Liver (tissue), 9 donors: ENCODE measurements around the gene MAB21L4. TPM values are rescaled to one million over a fixed set of nuclear protein-coding genes. Genes with fewer than 3 reads are reported as not detected.

Source experiments
- DNase-seq: peaks from one replicate; pipeline ENCODE4 v3.0.0-alpha.2; 2017; ENCODE audit warnings: low spot score
- H3K27ac ChIP-seq, 2 donors: one replicate each; pipeline ENCODE4 v1.7.0; 2013; ENCODE audit warnings: inconsistent platforms in 2 of 2, low read length in 2 of 2, control low read depth in 1 of 2, low read depth in 1 of 2, mild to moderate bottlenecking in 1 of 2
- H3K27me3 ChIP-seq, 4 donors: one replicate each; pipeline versions ENCODE4 v1.6.1 to v1.7.0; 2013; ENCODE audit warnings: low read length in 3 of 4, inconsistent platforms in 1 of 4, mild to moderate bottlenecking in 1 of 4, moderate library complexity in 1 of 4; ENCODE audit not compliant: control insufficient read depth in 4 of 4, insufficient read depth in 4 of 4
- H3K36me3 ChIP-seq, 4 donors: one replicate each; pipeline versions ENCODE4 v1.6.1 to v1.7.0; 2013; ENCODE audit warnings: low read length in 3 of 4, mild to moderate bottlenecking in 3 of 4, low read depth in 1 of 4, moderate library complexity in 1 of 4; ENCODE audit not compliant: control insufficient read depth in 4 of 4, insufficient read depth in 3 of 4
- H3K4me1 ChIP-seq, 4 donors: one replicate each; pipeline versions ENCODE4 v1.6.1 to v1.7.0; 2013; ENCODE audit warnings: low read length in 3 of 4, mild to moderate bottlenecking in 3 of 4, moderate library complexity in 1 of 4; ENCODE audit not compliant: control insufficient read depth in 4 of 4, insufficient read depth in 4 of 4
- H3K4me3 ChIP-seq, 3 donors: one replicate each; pipeline versions ENCODE4 v1.6.1 to v1.7.0; 2013; ENCODE audit warnings: low read length in 3 of 3, control low read depth in 1 of 3, low read depth in 1 of 3, mild to moderate bottlenecking in 1 of 3
- H3K9ac ChIP-seq, 2 donors: one replicate each; pipeline ENCODE4 v1.7.0; 2013; ENCODE audit warnings: low read length in 2 of 2, mild to moderate bottlenecking in 2 of 2, moderate library complexity in 2 of 2, control low read depth in 1 of 2, low read depth in 1 of 2
- H3K9me3 ChIP-seq, 4 donors: one replicate each; pipeline versions ENCODE4 v1.6.1 to v1.7.0; 2013; ENCODE audit warnings: low read length in 3 of 4; ENCODE audit not compliant: control insufficient read depth in 4 of 4
- ATF3 ChIP-seq: IDR thresholded peaks from 2 replicates; pipeline ENCODE4 v1.6.1; 2016; ENCODE audit warnings: antibody characterized with exemption
- CTCF ChIP-seq: fragments of 150-350 bp; IDR thresholded peaks from 2 replicates; pipeline ENCODE4 v1.5.1; 2017; ENCODE audit warnings: improper control_type of control experiment, low read depth, low read length; ENCODE audit not compliant: missing input control
- EGR1 ChIP-seq, 2 donors: IDR thresholded peaks; 2 replicates each; pipeline ENCODE4 v1.6.1; 2016 to 2018; ENCODE audit warnings: antibody characterized with exemption in 2 of 2, low read depth in 2 of 2
- FOXA1 ChIP-seq: IDR thresholded peaks from 2 replicates; pipeline ENCODE4 v1.6.1; 2016; ENCODE audit warnings: antibody characterized with exemption
- FOXA2 ChIP-seq: IDR thresholded peaks from 2 replicates; pipeline ENCODE4 v1.6.1; 2016; ENCODE audit warnings: antibody characterized with exemption
- GABPA ChIP-seq, 2 donors: IDR thresholded peaks in 1 of 2; conservative IDR thresholded peaks in 1 of 2; 2 replicates each; pipeline ENCODE4 v1.6.1; 2016; ENCODE audit warnings: antibody characterized with exemption in 2 of 2, mild to moderate bottlenecking in 1 of 2, moderate library complexity in 1 of 2
- HNF4A ChIP-seq, 2 donors: conservative IDR thresholded peaks; 2 replicates each; pipeline ENCODE4 v1.6.1; 2016; ENCODE audit warnings: antibody characterized with exemption in 2 of 2, mild to moderate bottlenecking in 2 of 2
- HNF4G ChIP-seq: IDR thresholded peaks from 2 replicates; pipeline ENCODE4 v1.6.1; 2016; ENCODE audit warnings: antibody characterized with exemption
- JUND ChIP-seq, 2 donors: IDR thresholded peaks; 2 replicates each; pipeline ENCODE4 v1.6.1; 2016; ENCODE audit warnings: antibody characterized with exemption in 2 of 2
- NR2F2 ChIP-seq: IDR thresholded peaks from 2 replicates; pipeline ENCODE4 v1.6.1; 2016; ENCODE audit warnings: antibody characterized with exemption
- RAD21 ChIP-seq, 2 donors: IDR thresholded peaks; 2 replicates each; pipeline ENCODE4 v1.6.1; 2016; ENCODE audit warnings: antibody characterized with exemption in 2 of 2, mild to moderate bottlenecking in 2 of 2
- RXRA ChIP-seq, 2 donors: IDR thresholded peaks; 2 replicates each; pipeline ENCODE4 v1.6.1; 2017 to 2018; ENCODE audit warnings: antibody characterized with exemption in 2 of 2, mild to moderate bottlenecking in 1 of 2
- SP1 ChIP-seq: IDR thresholded peaks from 2 replicates; pipeline ENCODE4 v1.6.1; 2018; ENCODE audit warnings: antibody characterized with exemption, mild to moderate bottlenecking
- TAF1 ChIP-seq: conservative IDR thresholded peaks from 2 replicates; pipeline ENCODE4 v1.6.1; 2016; ENCODE audit warnings: antibody characterized with exemption, mild to moderate bottlenecking
- YY1 ChIP-seq: IDR thresholded peaks from 2 replicates; pipeline ENCODE4 v1.6.1; 2016; ENCODE audit warnings: antibody characterized with exemption, mild to moderate bottlenecking
- ZBTB33 ChIP-seq: IDR thresholded peaks from 2 replicates; pipeline ENCODE4 v1.6.1; 2016; ENCODE audit warnings: antibody characterized with exemption
- WGBS: extraction: QIAGEN DNeasy Blood & Tissue Kit; methylation state at CpG from one replicate; pipeline ENCODE4 v1.1.7; 2013; 5-methylcytosine and 5-hydroxymethylcytosine counted together
- polyA plus RNA-seq, 2 donors: library from polyadenylated mRNA; stranded (reverse) in 1 of 2; unstranded in 1 of 2; fragments of 200-250 nt in 1 of 2; fragments of >200 nt in 1 of 2; fragmentation: Nextera tagmentation in 1 of 2; extraction: Ambion mirVana in 1 of 2; gene quantifications; one replicate each; pipeline versions ENCODE4 v1.2.1 to v1.2.3, GENCODE V29; 2013 to 2015
- total RNA-seq, 2 donors: library from RNA; depleted of rRNA; stranded (reverse); fragments of >200 nt; gene quantifications; one replicate each; pipeline ENCODE4 v1.2.3, GENCODE V29; 2014
- TF ChIP-seq, protein P1 (sequence below): IDR thresholded peaks from 2 replicates; pipeline ENCODE4 v1.6.1; 2016; ENCODE audit warnings: antibody characterized with exemption
- donor health status: healthy.
- donor health status: healthy.
- donor health status: healthy.
- donor health status: healthy.
- donor health status: healthy.

Gene MAB21L4
- total and polyA plus RNA-seq, 4 donors = 0.59 to 8.8 (median 1.1) TPM

DNA sequence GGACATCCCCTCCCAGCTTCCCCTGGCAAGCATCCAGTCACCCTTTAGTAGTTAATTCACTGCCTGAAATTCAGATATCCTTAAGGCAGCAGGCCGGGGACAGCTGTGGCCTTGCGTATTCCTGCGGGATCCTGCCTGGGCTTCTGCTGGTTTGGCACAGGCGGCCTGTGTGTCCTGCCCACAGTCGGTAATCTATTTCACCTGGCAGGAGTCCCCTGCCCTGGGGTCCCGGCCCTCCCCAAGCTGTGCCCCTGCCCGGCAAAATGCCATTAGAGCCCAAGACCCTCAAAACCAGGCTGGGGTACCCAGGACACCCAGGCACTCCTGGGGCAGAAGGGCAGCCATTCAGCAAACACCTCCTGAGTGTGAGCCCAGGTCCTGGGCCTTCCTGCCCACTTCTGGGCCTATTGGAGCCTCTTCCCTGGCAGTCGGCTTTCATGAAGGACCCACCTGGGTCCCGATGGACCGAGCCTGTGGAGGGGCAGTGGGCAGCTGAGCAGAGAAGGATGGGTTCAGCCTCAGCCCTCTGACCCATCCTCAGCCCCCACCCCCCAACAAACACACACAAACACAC, 21.8 kb upstream of the MAB21L4 start:
- DNase-seq = no peak
- no peaks in the 10 kb centered on the region for H3K36me3 ChIP-seq
- no peak overlapping the region for H3K9ac ChIP-seq
- no peak overlapping the region for H3K27ac ChIP-seq
- TF ChIP-seq GABPA (IDR thresholded peaks at IDR 0.05 in 1 of 2, conservative IDR thresholded peaks at IDR 0.05 in 1 of 2) (no peak), RXRA (IDR thresholded peaks at IDR 0.05) (no peak), ZBTB33 (no peak), EGR1 (IDR thresholded peaks at IDR 0.05; ENCODE audit: low read depth in 2 of 2) (no peak), YY1 (no peak), FOXA2 (no peak), JUND (IDR thresholded peaks at IDR 0.05) (no peak), CTCF (no peak), RAD21 (IDR thresholded peaks at IDR 0.05) (no peak), SP1 (no peak), HNF4G (no peak), TAF1 (no peak)
- TF ChIP-seq, protein P1, sequence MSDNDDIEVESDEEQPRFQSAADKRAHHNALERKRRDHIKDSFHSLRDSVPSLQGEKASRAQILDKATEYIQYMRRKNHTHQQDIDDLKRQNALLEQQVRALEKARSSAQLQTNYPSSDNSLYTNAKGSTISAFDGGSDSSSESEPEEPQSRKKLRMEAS = no peak
- 92% methylated on average over 10 of the region's 10 CpGs for WGBS
- peaks cover 0 to 8% (median 3%) of the 10 kb centered on the region in 4 donors for H3K4me1 ChIP-seq
- no peaks in the 10 kb centered on the region for H3K27me3 ChIP-seq
- H3K9me3 ChIP-seq = no peaks in the 10 kb centered on the region
- H3K4me3 ChIP-seq = no peak overlapping the region

DNA sequence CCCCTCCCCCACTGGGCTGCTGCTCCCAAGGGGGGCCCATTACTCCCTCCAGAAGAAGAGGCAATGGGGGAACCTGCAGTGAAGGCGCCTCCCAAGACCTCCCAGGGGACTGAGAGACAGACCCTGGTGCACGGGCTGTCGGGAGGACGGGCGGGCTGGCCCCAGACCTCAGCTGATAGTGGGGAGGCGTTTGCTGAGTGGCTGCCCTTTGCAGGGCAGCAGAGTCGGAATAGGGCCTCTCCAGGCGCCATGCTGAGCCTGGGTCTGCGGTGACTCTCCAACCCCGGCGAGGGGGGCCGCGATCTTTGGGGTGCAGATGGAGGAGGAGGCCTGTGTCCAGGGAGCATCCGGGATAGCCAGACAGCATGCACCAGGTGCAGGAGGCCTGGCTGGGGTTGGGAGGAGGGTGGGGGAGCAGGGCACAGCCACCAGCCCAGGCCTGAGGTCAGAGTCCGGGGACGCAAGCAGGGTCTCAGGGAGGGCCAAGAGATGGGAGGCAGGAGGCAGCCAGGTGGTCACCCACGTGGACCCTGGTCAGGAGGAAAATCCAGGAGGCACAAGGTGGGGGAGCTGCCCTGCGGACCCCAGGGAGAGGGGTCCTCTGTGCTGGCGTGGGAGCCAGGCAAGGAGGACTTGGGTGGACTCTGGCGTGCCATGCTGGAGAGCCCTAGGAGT, 21.2 kb upstream of the MAB21L4 start:
- H3K9me3 ChIP-seq = no peaks in the 10 kb centered on the region
- no peaks in the 10 kb centered on the region for H3K27me3 ChIP-seq
- H3K4me3 ChIP-seq = no peak overlapping the region
- DNase-seq = no peak
- no peaks in the 10 kb centered on the region for H3K36me3 ChIP-seq
- no peak overlapping the region for H3K9ac ChIP-seq
- H3K4me1 ChIP-seq = peaks cover 0 to 14% (median 4%) of the 10 kb centered on the region in 4 donors
- 93% methylated on average over 20 of the region's 20 CpGs for WGBS
- H3K27ac ChIP-seq = no peak overlapping the region
- TF ChIP-seq ATF3 (no peak), RXRA (IDR thresholded peaks at IDR 0.05) (no peak), HNF4G (no peak), FOXA1 (no peak), EGR1 (IDR thresholded peaks at IDR 0.05; ENCODE audit: low read depth in 2 of 2) (no peak), ZBTB33 (no peak), YY1 (no peak), HNF4A (conservative IDR thresholded peaks at IDR 0.05) (no peak), TAF1 (no peak), JUND (IDR thresholded peaks at IDR 0.05) (no peak), FOXA2 (no peak), SP1 (no peak), NR2F2 (no peak), RAD21 (IDR thresholded peaks at IDR 0.05) (no peak), CTCF (no peak), GABPA (IDR thresholded peaks at IDR 0.05 in 1 of 2, conservative IDR thresholded peaks at IDR 0.05 in 1 of 2) (no peak)
